SU-DHL-6 (cell line): Measurements from ENCODE around the gene METAP1.

ENCODE experiments used
- H2AFZ ChIP-seq: fragments of 200-600 bp; sonication (generic); 2 replicates; pipeline ENCODE4 v1.6.1; 2014; ENCODE audit warnings: low read depth, mild to moderate bottlenecking, moderate library complexity, mixed read lengths, antibody characterized with exemption, low read length; ENCODE audit not compliant: severe bottlenecking
- H3F3A ChIP-seq: fragments of 200-600 bp; shearing (Covaris generic); 2 replicates; pipeline ENCODE4 v1.6.0; 2016; ENCODE audit warnings: antibody characterized with exemption, mild to moderate bottlenecking; ENCODE audit not compliant: insufficient read depth
- H3K27ac ChIP-seq: fragments of 200-600 bp; sonication (generic); 2 replicates; pipeline ENCODE4 v1.5.1; 2016; ENCODE audit warnings: low read depth, mild to moderate bottlenecking, low read length, moderate library complexity, mixed read lengths
- H3K27me3 ChIP-seq: fragments of 200-600 bp; sonication (generic), shearing (Covaris generic); 2 replicates; pipeline ENCODE4 v1.6.0; 2014; ENCODE audit warnings: mild to moderate bottlenecking, low read length
- H3K36me3 ChIP-seq: fragments of 200-600 bp; sonication (generic); 2 replicates; pipeline ENCODE4 v1.6.1; 2014; ENCODE audit warnings: mild to moderate bottlenecking, low read length, mixed read lengths
- H3K4me2 ChIP-seq: fragments of 300-600, 200-600 bp; shearing (Covaris generic), sonication (generic); 2 replicates; pipeline ENCODE4 v1.6.0; 2014; ENCODE audit warnings: low read length, low read depth, mild to moderate bottlenecking; ENCODE audit not compliant: poor library complexity, severe bottlenecking
- H3K4me3 ChIP-seq: fragments of 200-600 bp; sonication (generic); 2 replicates; pipeline ENCODE4 v1.5.1; 2014; ENCODE audit warnings: antibody characterized with exemption, low read length, mild to moderate bottlenecking, mixed read lengths; ENCODE audit not compliant: insufficient read depth, poor library complexity, severe bottlenecking
- H3K79me2 ChIP-seq: fragments of 200-600 bp; sonication (generic); 2 replicates; pipeline ENCODE4 v1.6.1; 2014; ENCODE audit warnings: mild to moderate bottlenecking, low read length, moderate library complexity; ENCODE audit not compliant: insufficient read depth
- H3K9ac ChIP-seq: fragments of 200-600 bp; sonication (generic); 2 replicates; pipeline ENCODE4 v1.7.0; 2014; ENCODE audit warnings: mild to moderate bottlenecking, low read length
- H3K9me2 ChIP-seq: fragments of 200-600 bp; sonication (generic); replicated peaks from 2 replicates; pipeline ENCODE4 v1.6.1; 2014; ENCODE audit warnings: low read length; ENCODE audit not compliant: insufficient read depth
- H3K9me3 ChIP-seq: fragments of 200-600 bp; sonication (generic); 2 replicates; pipeline ENCODE4 v1.6.1; 2014; ENCODE audit warnings: low read length, mixed read lengths; ENCODE audit not compliant: insufficient read depth
- H4K20me1 ChIP-seq: fragments of 200-600 bp; sonication (generic); 2 replicates; pipeline ENCODE4 v1.6.1; 2014; ENCODE audit warnings: low read depth, mild to moderate bottlenecking, antibody characterized with exemption, low read length, moderate library complexity, mixed read lengths
- CTCF ChIP-seq: fragments of 200-600 bp; sonication (generic); IDR thresholded peaks from one replicate; pipeline ENCODE4 v1.5.1; 2017; ENCODE audit warnings: antibody characterized with exemption, mild to moderate bottlenecking, low read length, moderate library complexity; ENCODE audit not compliant: insufficient read depth, poor library complexity, severe bottlenecking
- EZH2phosphoT487 ChIP-seq: fragments of 200-600 bp; sonication (generic), shearing (Covaris generic); conservative IDR thresholded peaks from 2 replicates; pipeline ENCODE4 v1.6.1; 2018; ENCODE audit warnings: mild to moderate bottlenecking, antibody characterized with exemption, low read length, moderate library complexity, mixed read lengths

The METAP1 gene

GRCh38 chr4:99058228-99058627 is 62.7 kb downstream of the METAP1 start:
- H3F3A ChIP-seq, result no peaks in the 10 kb centered on the region
- no peaks in the 10 kb centered on the region for H3K36me3 ChIP-seq
- H3K9me3 ChIP-seq, result no peaks in the 10 kb centered on the region
- H3K9ac ChIP-seq, result no peak overlapping the region
- H3K27ac ChIP-seq, result no peak overlapping the region
- H2AFZ ChIP-seq, result no peak overlapping the region
- no peaks in the 10 kb centered on the region for H3K79me2 ChIP-seq
- no peaks in the 10 kb centered on the region for H3K9me2 ChIP-seq
- H4K20me1 ChIP-seq, result no peaks in the 10 kb centered on the region
- no peak overlapping the region for H3K4me2 ChIP-seq
- H3K27me3 ChIP-seq, result no peaks in the 10 kb centered on the region
- no peak overlapping the region for H3K4me3 ChIP-seq
- TF ChIP-seq EZH2phosphoT487 (no peak), CTCF (no peak)

- Histone ChIP-seq H3K27ac (no peak overlapping the region), H3K9me3 (no peaks in the 10 kb centered on the region), H3K9ac (no peak overlapping the region), H3K9me2 (no peaks in the 10 kb centered on the region), H3K27me3 (no peaks in the 10 kb centered on the region), H3K79me2 (no peaks in the 10 kb centered on the region), H2AFZ (no peak overlapping the region), H4K20me1 (no peaks in the 10 kb centered on the region), H3K4me3 (no peak overlapping the region), H3K36me3 (no peaks in the 10 kb centered on the region), H3K4me2 (no peak overlapping the region), H3F3A (no peaks in the 10 kb centered on the region)
- TF ChIP-seq EZH2phosphoT487 (no peak), CTCF (no peak)
These were observed 64.0 kb downstream of the METAP1 start for GRCh38 chr4:99059550-99059949.

- Histone ChIP-seq H3K36me3 (no peaks in the 10 kb centered on the region), H3K9me2 (no peaks in the 10 kb centered on the region), H3K9ac (no peak overlapping the region), H3K27me3 (no peaks in the 10 kb centered on the region), H3K4me3 (no peak overlapping the region), H2AFZ (no peak overlapping the region), H3F3A (no peaks in the 10 kb centered on the region), H4K20me1 (no peaks in the 10 kb centered on the region), H3K27ac (no peak overlapping the region), H3K4me2 (no peak overlapping the region), H3K79me2 (no peaks in the 10 kb centered on the region), H3K9me3 (no peaks in the 10 kb centered on the region)
- TF ChIP-seq EZH2phosphoT487 (no peak), CTCF (no peak)
These were observed 65.7 kb downstream of the METAP1 start for GRCh38 chr4:99061048-99061700.
